VCaP (cell line): Measurements from ENCODE around the gene PNPT1.
"Not testable (repeated sequence)": the region's sequence is repeated elsewhere in the genome, so short reads cannot be mapped to it uniquely, and the experiment has no call there.

ENCODE experiments used
- H3K27ac ChIP-seq: fragments of 450-650 bp; 2 replicates; pipeline ENCODE4 v1.5.1; 2017
- CTCF ChIP-seq: fragments of 450-650 bp; conservative IDR thresholded peaks from 2 replicates; pipeline ENCODE4 v1.5.1; 2017; ENCODE audit warnings: mild to moderate bottlenecking, moderate library complexity

The PNPT1 gene

GRCh38 chr2:55607717-55608116, 85.9 kb downstream of the PNPT1 start:
- no peak overlapping the region for H3K27ac ChIP-seq
- no peak for TF ChIP-seq CTCF

- no peak for TF ChIP-seq CTCF
- no peak overlapping the region for H3K27ac ChIP-seq
These were observed 89.5 kb downstream of the PNPT1 start for GRCh38 chr2:55604027-55604565.

GRCh38 chr2:55601849-55602248, 91.8 kb downstream of the PNPT1 start:
- TF ChIP-seq CTCF: no peak
- no peak overlapping the region for H3K27ac ChIP-seq

- H3K27ac ChIP-seq: no peak overlapping the region
- TF ChIP-seq CTCF: no peak
These were observed 95.4 kb downstream of the PNPT1 start for GRCh38 chr2:55598056-55598795.

GRCh38 chr2:55596795-55597194, 96.8 kb downstream of the PNPT1 start:
- not testable (repeated sequence) for H3K27ac ChIP-seq

- no peak overlapping the region for H3K27ac ChIP-seq
- no peak for TF ChIP-seq CTCF
These were observed 98.1 kb downstream of the PNPT1 start for GRCh38 chr2:55595536-55595935.

GRCh38 chr2:55592130-55592529, 101.5 kb downstream of the PNPT1 start:
- H3K27ac ChIP-seq: no peak overlapping the region
- no peak for TF ChIP-seq CTCF

GRCh38 chr2:55590810-55591440, 102.7 kb downstream of the PNPT1 start:
- no peak overlapping the region for H3K27ac ChIP-seq
- TF ChIP-seq CTCF: no peak
